GM23338 (cell line): ENCODE measurements around the gene ICAM5. TPM values are rescaled to one million over a fixed set of nuclear protein-coding genes. Genes with fewer than 3 reads are reported as not detected.

Source experiments
- ATAC-seq: fragments of 200-7000 bp; cut with Tn5 transposase; 3 replicates; pipeline ENCODE4 v1.9.1; 2020
- DNase-seq: peaks from one replicate; pipeline ENCODE4 v3.0.0-alpha.2; 2015; ENCODE audit warnings: low spot score
- H2AFZ ChIP-seq: fragments of 200-600 bp; sonication (generic); 2 replicates; pipeline ENCODE4 v1.8.0; 2016; ENCODE audit warnings: antibody characterized with exemption, mild to moderate bottlenecking, moderate library complexity
- H3F3A ChIP-seq: fragments of 200-600 bp; sonication (generic); replicated peaks from 2 replicates; pipeline ENCODE4 v1.8.0; 2017; ENCODE audit warnings: antibody characterized with exemption, mixed run types, low read depth
- H3K27ac ChIP-seq: fragments of 200-600 bp; sonication (generic); 2 replicates; pipeline ENCODE4 v1.6.1; 2016; ENCODE audit warnings: low read depth
- H3K27me3 ChIP-seq: fragments of 200-600 bp; sonication (generic); 2 replicates; pipeline ENCODE4 v1.8.0; 2016; ENCODE audit warnings: mild to moderate bottlenecking, mixed run types, moderate library complexity; ENCODE audit not compliant: insufficient read depth
- H3K36me3 ChIP-seq: fragments of 200-600 bp; sonication (generic); 2 replicates; pipeline ENCODE4 v1.8.0; 2016; ENCODE audit warnings: mild to moderate bottlenecking; ENCODE audit not compliant: insufficient read depth
- H3K4me1 ChIP-seq: fragments of 200-600 bp; sonication (generic); 2 replicates; pipeline ENCODE4 v1.8.0; 2016; ENCODE audit warnings: mild to moderate bottlenecking, moderate library complexity; ENCODE audit not compliant: insufficient read depth
- H3K4me2 ChIP-seq: fragments of 200-600 bp; sonication (generic); 2 replicates; pipeline ENCODE4 v1.7.1; 2017; ENCODE audit warnings: mixed run types
- H3K4me3 ChIP-seq: fragments of 200-600 bp; sonication (generic); 2 replicates; pipeline ENCODE4 v1.6.1; 2016; ENCODE audit warnings: mixed run types
- H3K79me2 ChIP-seq: fragments of 200-600 bp; sonication (generic); replicated peaks from 2 replicates; pipeline ENCODE4 v1.8.0; 2017; ENCODE audit warnings: mild to moderate bottlenecking; ENCODE audit not compliant: insufficient read depth
- H3K9me2 ChIP-seq: fragments of 200-600 bp; sonication (generic); 2 replicates; pipeline ENCODE4 v1.8.0; 2017; ENCODE audit not compliant: insufficient read depth
- H4K20me1 ChIP-seq: fragments of 200-600 bp; sonication (generic); replicated peaks from 2 replicates; pipeline ENCODE4 v1.8.0; 2017; ENCODE audit warnings: mild to moderate bottlenecking; ENCODE audit not compliant: insufficient read depth
- H3K27ac Mint-ChIP-seq: 2 replicates; pipeline ENCODE4 v1.8.0; 2020; ENCODE audit warnings: inconsistent platforms, mild to moderate bottlenecking, moderate library complexity, mixed read lengths
- H3K27me3 Mint-ChIP-seq: 3 replicates; pipeline ENCODE4 v1.8.0; 2022; ENCODE audit warnings: low read depth, mild to moderate bottlenecking, moderate library complexity, mixed read lengths, inconsistent platforms; ENCODE audit not compliant: insufficient read depth, poor library complexity
- H3K36me3 Mint-ChIP-seq: 3 replicates; pipeline ENCODE4 v1.8.0; 2021; ENCODE audit warnings: low read depth, mild to moderate bottlenecking, inconsistent platforms, moderate library complexity, mixed read lengths
- H3K4me1 Mint-ChIP-seq: 3 replicates; pipeline ENCODE4 v1.8.0; 2020; ENCODE audit warnings: mild to moderate bottlenecking, inconsistent platforms, mixed read lengths
- H3K4me3 Mint-ChIP-seq: 3 replicates; pipeline ENCODE4 v1.8.0; 2021; ENCODE audit warnings: moderate library complexity, mild to moderate bottlenecking, inconsistent platforms, mixed read lengths
- H3K9me3 Mint-ChIP-seq: 3 replicates; pipeline ENCODE4 v1.8.0; 2020; ENCODE audit warnings: moderate library complexity, mild to moderate bottlenecking, inconsistent platforms, mixed read lengths
- CREB1 ChIP-seq: fragments of 250-450 bp; sonication (Bioruptor Pico); IDR thresholded peaks from 2 replicates; pipeline ENCODE4 v1.5.0; 2020; ENCODE audit warnings: low read depth, mild to moderate bottlenecking, moderate library complexity
- POLR2AphosphoS5 ChIP-seq: IDR thresholded peaks from 2 replicates; pipeline ENCODE4 v1.6.1; 2016; ENCODE audit warnings: antibody characterized with exemption, low read depth
- REST ChIP-seq: IDR thresholded peaks from one replicate; pipeline ENCODE4 v1.6.1; 2018; ENCODE audit warnings: antibody characterized with exemption; ENCODE audit not compliant: unreplicated experiment
- polyA plus RNA-seq: library from polyadenylated mRNA; unstranded; fragments of >200 nt; fragmentation: Nextera tagmentation; extraction: Ambion mirVana; gene quantifications from 2 replicates; pipeline ENCODE4 v1.2.1, GENCODE V29; 2016
- total RNA-seq: library from RNA; depleted of rRNA; stranded (reverse); fragments of >200 nt; shearing (Covaris generic); gene quantifications from 2 replicates; pipeline ENCODE4 v1.2.3, GENCODE V29; 2014
- TF ChIP-seq, protein P1 (sequence below): IDR thresholded peaks from 2 replicates; pipeline ENCODE4 v1.6.1; 2016; ENCODE audit warnings: antibody characterized with exemption

Gene ICAM5
- total and polyA plus RNA-seq, 2 experiments from 2014 or later, result 0.47 to 4.6 TPM

- Histone ChIP-seq H3K4me2 (peak overlapping the region; percentile 94), H3F3A (peaks cover 19% of the 10 kb centered on the region; the same call in 1 of the 2 replicates), H3K36me3 (no peaks in the 10 kb centered on the region), H3K79me2 (no peaks in the 10 kb centered on the region), H3K4me3 (peak overlapping the region; percentile 71), H3K27me3 (peaks cover 78% of the 10 kb centered on the region), H4K20me1 (no peaks in the 10 kb centered on the region; the same call in 1 of the 2 replicates), H3K9me2 (no peaks in the 10 kb centered on the region), H3K27ac (no peak overlapping the region), H2AFZ (peak overlapping the region; percentile 96), H3K4me1 (peaks cover 24% of the 10 kb centered on the region)
- H3K36me3 Mint-ChIP-seq, result peaks cover 8% of the 10 kb centered on the region; the same call in 2 of the 3 replicates
- peaks cover 3% of the 10 kb centered on the region; the same call in 1 of the 3 replicates for H3K9me3 Mint-ChIP-seq
- DNase-seq (peak; percentile 83), ATAC-seq (peak; percentile 26)
- peak overlapping the region; percentile 77 for H3K4me3 Mint-ChIP-seq
- H3K4me1 Mint-ChIP-seq, result peaks cover 31% of the 10 kb centered on the region
- TF ChIP-seq POLR2AphosphoS5, result peak; percentile 23; the same call in 1 of the 2 replicates
- TF ChIP-seq REST, result no peak
- peak overlapping the region; percentile 80; the same call in 1 of the 2 replicates for H3K27ac Mint-ChIP-seq
- H3K27me3 Mint-ChIP-seq, result peaks cover 75% of the 10 kb centered on the region
Measured at GRCh38 chr19:10288662-10289166, 1.0 kb upstream of the ICAM5 start.

- H3K79me2 ChIP-seq, result no peaks in the 10 kb centered on the region
- no peak overlapping the region for H3K27ac ChIP-seq
- peak; percentile 8 for ATAC-seq
- Mint-ChIP-seq H3K27ac (peak overlapping the region; percentile 80; the same call in 1 of the 2 replicates), H3K4me1 (peaks cover 31% of the 10 kb centered on the region), H3K27me3 (peaks cover 81% of the 10 kb centered on the region), H3K9me3 (peaks cover 3% of the 10 kb centered on the region; the same call in 1 of the 3 replicates), H3K4me3 (peak overlapping the region; percentile 77), H3K36me3 (peaks cover 8% of the 10 kb centered on the region; the same call in 2 of the 3 replicates)
- H2AFZ ChIP-seq, result peak overlapping the region; percentile 98
- peak; percentile 93 for DNase-seq
- no peaks in the 10 kb centered on the region for H3K9me2 ChIP-seq
- H3K27me3 ChIP-seq, result peaks cover 84% of the 10 kb centered on the region
- TF ChIP-seq, protein P1, sequence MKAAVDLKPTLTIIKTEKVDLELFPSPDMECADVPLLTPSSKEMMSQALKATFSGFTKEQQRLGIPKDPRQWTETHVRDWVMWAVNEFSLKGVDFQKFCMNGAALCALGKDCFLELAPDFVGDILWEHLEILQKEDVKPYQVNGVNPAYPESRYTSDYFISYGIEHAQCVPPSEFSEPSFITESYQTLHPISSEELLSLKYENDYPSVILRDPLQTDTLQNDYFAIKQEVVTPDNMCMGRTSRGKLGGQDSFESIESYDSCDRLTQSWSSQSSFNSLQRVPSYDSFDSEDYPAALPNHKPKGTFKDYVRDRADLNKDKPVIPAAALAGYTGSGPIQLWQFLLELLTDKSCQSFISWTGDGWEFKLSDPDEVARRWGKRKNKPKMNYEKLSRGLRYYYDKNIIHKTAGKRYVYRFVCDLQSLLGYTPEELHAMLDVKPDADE, result no peak
- TF ChIP-seq CREB1 (CRISPR knock-in tag), result peak; percentile 73
- peak overlapping the region; percentile 94 for H3K4me2 ChIP-seq
- peak overlapping the region; percentile 71 for H3K4me3 ChIP-seq
- peaks cover 24% of the 10 kb centered on the region for H3K4me1 ChIP-seq
- no peaks in the 10 kb centered on the region; the same call in 1 of the 2 replicates for H4K20me1 ChIP-seq
- no peaks in the 10 kb centered on the region for H3K36me3 ChIP-seq
- H3F3A ChIP-seq, result peaks cover 19% of the 10 kb centered on the region; the same call in 1 of the 2 replicates
Measured at GRCh38 chr19:10289167-10289835, 451 bp upstream of the ICAM5 start.
